GM21737 (cell line): Measurements from ENCODE around the gene DOCK1.
"Not testable (repeated sequence)": the region's sequence is repeated elsewhere in the genome, so short reads cannot be mapped to it uniquely, and the experiment has no call there.

ENCODE experiments used
- ATAC-seq: cut with Tn5 transposase; IDR thresholded peaks from one replicate; pipeline ENCODE4 v1.9.1; 2021; ENCODE audit warnings: mild to moderate bottlenecking, moderate library complexity; ENCODE audit not compliant: unreplicated experiment

DOCK1 gene

GRCh38 chr10:126924180-126924914, 19.1 kb downstream of the DOCK1 start:
- ATAC-seq = no peak

- no peak for ATAC-seq
Measured at GRCh38 chr10:126924915-126925300, 19.7 kb downstream of the DOCK1 start.

GRCh38 chr10:126926568-126926967, 21.3 kb downstream of the DOCK1 start:
- ATAC-seq = no peak

- ATAC-seq = no peak
Measured at GRCh38 chr10:126927799-126928198, 22.6 kb downstream of the DOCK1 start.

- no peak for ATAC-seq
Measured at GRCh38 chr10:126928274-126928673, 23.0 kb downstream of the DOCK1 start.

GRCh38 chr10:126929391-126929790, 24.2 kb downstream of the DOCK1 start:
- no peak for ATAC-seq

- no peak for ATAC-seq
Measured at GRCh38 chr10:126930131-126930882, 25.1 kb downstream of the DOCK1 start.

GRCh38 chr10:126930883-126931503, 25.8 kb downstream of the DOCK1 start:
- ATAC-seq = no peak

- no peak for ATAC-seq
Measured at GRCh38 chr10:126931544-126931943, 26.3 kb downstream of the DOCK1 start.

GRCh38 chr10:126932516-126932915, 27.3 kb downstream of the DOCK1 start:
- no peak for ATAC-seq

GRCh38 chr10:126933116-126933515, 27.9 kb downstream of the DOCK1 start:
- no peak for ATAC-seq

- no peak for ATAC-seq
Measured at GRCh38 chr10:126935263-126935946, 30.2 kb downstream of the DOCK1 start.

- ATAC-seq = no peak
Measured at GRCh38 chr10:126937026-126937425, 31.8 kb downstream of the DOCK1 start.

GRCh38 chr10:126938121-126938520, 32.9 kb downstream of the DOCK1 start:
- not testable (repeated sequence) for ATAC-seq

- ATAC-seq = no peak
Measured at GRCh38 chr10:126939706-126940105, 34.5 kb downstream of the DOCK1 start.

- no peak for ATAC-seq
Measured at GRCh38 chr10:126940670-126941310, 35.6 kb downstream of the DOCK1 start.

- ATAC-seq = no peak
Measured at GRCh38 chr10:126944191-126944590, 39.0 kb downstream of the DOCK1 start.

- ATAC-seq = no peak
Measured at GRCh38 chr10:126945351-126946030, 40.3 kb downstream of the DOCK1 start.

- ATAC-seq = no peak
Measured at GRCh38 chr10:126946746-126947145, 41.5 kb downstream of the DOCK1 start.
